Activated CD4-positive, alpha-beta T cell treated with anti-CD3 and anti-CD28 coated beads, Interleukin-2, amount 50 U/mL, for 16 hours (primary cell): ENCODE results near the gene TRAPPC10.
"Not testable (repeated sequence)": the region's sequence is repeated elsewhere in the genome, so short reads cannot be mapped to it uniquely, and the experiment has no call there.

ENCODE experiments used
- DNase-seq: peaks from one replicate; pipeline ENCODE4 v3.0.0-alpha.2; 2020

The TRAPPC10 gene

DNA sequence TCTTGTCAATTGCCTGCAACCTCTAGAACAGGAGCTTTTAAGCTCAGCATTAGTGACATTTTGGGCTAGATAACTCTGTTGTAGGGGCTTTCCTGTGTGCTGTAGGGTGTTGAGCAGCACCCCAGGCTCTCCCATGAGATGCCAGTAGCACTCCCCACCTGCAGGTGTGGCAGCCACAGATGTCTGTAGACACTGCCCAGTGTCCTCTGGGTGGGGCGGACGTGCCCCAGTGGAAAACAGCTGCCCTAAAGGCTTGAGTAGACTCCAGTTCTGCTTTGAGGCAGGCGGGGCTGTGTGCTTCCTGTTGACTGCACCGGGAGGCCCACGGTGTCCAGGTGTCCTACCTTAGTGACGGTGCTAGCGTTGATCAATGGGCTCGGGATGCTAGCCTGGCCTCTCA is 78.2 kb downstream of the TRAPPC10 start:
- DNase-seq: no peak

DNA sequence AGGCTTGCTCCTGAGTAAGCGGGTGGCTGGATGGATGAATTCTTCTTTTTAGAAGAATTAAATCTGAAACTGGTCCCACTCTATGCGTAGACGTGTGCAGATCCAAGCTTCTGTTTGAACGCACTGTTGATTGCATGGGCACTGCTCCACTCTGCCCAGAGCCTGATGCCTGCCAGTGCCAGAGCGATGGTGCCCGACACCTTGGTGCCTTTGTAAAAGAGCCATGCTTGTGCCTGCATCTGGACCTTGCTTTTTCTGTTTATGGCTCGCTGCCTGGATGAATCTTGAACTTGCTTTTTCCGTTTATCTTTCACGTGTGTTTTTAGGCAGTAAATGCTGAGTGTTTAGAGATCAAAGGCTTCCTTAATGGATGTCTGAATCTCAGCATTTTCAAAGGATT is 80.1 kb downstream of the TRAPPC10 start:
- no peak for DNase-seq

DNA sequence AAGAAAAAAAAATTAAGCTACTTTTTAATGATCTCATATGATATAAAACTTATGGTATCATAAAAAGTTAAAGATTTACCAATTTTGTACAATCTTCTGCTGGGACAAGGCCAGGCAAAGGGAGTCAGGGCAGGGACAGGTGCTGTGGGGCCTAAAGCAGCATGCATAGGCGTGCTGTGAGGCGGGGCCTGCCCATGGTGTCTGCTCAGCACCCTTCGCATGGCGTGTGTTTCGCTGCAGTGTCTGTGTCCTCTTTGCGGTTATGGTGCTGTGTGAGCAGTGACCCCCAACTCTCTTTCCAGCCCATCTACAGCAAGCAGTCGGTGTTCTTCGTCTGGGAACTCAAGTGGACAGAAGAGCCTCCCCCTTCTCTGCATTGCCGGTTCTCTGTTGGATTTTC is 81.7 kb downstream of the TRAPPC10 start:
- DNase-seq: no peak

DNA sequence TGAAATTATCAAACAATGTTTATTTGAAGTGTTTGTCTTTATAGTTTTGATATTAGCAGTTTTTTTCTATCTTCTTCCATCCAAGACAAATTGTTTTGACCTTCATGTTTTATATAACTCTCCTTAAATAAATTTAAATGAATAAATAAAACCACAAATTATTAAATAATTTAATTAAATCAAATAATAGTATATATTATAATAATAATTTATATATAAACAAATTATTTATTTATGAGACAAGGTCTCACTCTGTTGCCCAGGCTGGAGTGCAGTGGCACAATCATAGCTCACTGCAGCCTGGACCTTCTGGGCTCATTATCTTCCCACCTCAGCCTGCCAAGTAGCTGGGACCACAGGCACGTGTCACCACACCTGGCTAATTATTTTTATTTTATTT is 82.7 kb downstream of the TRAPPC10 start:
- DNase-seq: no peak

DNA sequence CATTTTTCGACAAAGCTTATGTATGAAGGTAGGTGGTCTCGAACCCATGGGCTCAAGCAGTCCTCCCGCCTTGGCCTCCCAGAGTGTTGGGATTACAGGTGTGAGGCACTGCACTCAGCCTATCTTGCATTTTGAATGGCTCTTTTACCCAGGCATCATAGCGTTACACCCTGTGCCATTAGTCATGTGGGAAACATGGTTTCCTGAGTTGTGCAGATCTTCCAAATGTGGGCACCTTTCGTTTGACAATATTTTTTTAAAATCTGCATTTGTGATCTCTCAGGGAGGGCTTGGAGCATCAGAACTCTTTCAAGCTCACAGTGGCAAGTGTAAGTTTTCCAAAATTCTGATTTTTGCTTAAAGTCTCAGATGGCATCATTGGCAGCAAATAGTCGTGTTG is 86.4 kb downstream of the TRAPPC10 start:
- DNase-seq: not testable (repeated sequence)

DNA sequence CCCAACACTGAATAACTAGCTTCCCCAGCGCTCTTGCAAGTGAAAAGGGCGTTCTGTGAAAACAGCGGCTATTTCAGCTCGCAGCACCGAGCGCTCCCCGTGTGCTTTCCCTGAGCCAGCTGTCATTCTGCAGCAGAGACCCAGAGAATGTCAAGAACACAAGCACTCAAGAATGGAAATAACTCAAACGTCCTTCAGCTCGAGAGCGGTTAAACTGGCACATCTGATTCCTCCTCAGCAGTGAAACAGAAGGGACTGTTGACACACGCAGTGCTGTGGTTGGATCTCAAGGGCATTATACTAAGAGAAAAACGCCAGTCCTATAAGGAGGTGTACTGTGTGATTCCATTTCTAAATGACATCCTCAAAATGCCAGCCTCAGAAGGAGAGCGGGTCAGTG is 86.9 kb downstream of the TRAPPC10 start:
- DNase-seq: not testable (repeated sequence)

DNA sequence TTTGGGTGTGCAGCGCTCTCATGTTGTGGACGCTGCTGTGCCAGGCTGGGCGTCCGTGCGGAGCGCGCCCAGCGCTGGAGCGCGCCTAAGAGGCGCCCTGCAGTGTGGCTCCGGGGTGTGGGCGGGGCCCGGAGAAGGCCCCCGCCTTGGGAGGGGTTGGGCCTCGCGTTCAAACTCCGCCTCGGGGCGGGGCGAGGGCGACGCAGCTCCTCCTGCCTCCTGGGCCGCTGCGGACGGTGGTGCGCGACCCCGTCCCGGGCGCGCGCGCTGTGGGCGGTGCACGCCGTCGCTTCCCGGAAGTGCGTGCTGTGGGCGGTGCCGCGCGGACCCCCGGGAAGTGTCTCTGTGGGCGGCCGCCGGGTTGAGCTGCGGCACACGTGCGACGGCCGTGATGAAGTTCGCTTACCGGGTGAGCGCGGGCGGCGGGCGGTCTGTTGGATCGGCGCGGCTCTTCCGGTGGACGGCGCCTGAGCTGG is 95.0 kb downstream of the TRAPPC10 start, which contains the start of gene PWP2:
Gene PWP2 (plus strand): TSS at position 374 of the 476 bp plus-strand sequence. CDS start 18 bp downstream, at position 392.
- DNase-seq: not testable (repeated sequence)

DNA sequence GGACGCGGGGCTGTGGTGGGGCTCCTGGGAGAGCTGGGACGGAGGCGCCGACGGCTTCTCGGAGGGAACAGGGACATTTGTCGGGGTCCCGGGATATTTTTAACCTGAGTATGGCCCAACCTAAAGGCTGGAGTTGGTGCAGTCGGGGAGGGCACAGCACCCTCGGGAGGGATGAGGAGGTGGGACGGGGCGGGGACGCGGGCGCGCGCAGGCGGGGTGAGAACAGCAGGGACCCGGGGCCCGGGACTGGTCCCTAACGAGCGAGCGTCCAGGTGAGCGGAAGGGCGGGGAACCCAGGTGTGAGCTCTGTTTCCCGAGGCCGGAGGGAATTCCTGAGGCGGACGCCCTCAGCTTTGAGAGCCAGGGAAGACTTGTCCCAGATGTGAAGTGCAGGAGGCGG is 95.5 kb downstream of the TRAPPC10 start:
- not testable (repeated sequence) for DNase-seq

DNA sequence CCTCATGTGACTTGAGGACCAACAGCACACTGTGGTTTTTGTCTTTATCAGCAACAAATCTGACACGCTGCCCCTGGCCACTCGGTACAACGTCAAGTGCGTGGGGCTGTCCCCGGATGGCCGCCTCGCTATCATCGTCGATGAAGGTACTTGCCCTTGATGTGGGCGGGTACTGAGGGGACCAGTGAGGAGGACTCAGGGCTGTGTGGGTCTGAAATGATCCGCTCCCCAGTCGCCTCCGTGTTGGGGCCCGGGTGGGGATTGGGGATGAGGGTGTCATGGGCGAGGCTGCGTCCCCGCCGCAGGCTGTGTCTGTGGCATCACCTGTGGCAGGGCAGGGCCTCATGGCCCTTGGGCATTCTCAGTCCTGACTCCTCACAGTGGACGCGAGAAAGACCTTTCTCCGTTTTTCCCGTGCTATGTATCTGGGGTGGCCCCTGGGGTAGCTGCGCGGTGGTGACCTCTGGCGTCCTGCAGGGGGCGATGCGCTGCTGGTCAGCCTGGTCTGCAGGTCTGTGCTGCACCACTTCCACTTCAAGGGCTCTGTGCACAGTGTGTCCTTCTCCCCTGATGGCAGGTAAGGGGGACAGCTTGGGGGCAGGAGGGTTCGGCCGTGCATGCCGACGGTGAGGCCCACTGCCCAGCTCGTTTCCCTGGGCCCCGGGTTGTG is 101.7 kb downstream of the TRAPPC10 start:
- DNase-seq: not testable (repeated sequence)

DNA sequence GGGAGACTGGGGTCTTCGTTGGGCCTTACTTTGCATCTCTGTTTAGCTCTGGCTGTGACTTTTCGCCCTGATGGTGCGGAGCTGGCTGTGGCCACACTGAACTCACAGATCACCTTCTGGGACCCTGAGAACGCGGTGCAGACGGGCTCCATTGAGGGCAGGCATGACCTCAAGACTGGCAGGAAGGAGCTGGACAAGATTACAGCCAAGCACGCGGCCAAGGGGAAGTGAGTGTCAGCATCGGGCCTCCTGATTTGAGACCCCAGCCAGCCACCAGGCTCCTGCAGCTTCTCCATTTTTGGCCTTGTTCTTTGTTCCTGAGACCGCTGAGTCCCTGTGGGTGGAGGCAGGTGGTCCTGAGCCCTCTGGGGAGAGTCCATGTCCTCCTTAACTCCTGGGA is 110.0 kb downstream of the TRAPPC10 start:
- not testable (repeated sequence) for DNase-seq

DNA sequence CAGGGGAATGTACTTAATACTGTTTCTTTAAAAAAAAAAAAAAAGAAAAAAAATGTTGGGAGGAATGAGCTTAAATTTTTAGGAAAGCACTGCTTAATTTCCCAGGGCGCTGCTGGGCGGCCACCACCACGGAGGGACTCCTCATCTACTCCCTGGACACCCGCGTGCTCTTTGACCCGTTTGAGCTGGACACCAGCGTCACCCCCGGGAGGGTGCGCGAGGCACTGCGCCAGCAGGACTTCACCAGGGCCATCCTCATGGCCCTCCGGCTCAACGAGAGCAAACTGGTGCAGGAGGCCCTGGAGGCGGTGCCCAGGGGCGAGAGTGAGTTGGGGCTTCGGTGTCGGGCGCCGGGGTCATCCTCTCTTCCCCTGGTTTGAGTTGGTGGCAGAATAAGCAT is 115.7 kb downstream of the TRAPPC10 start:
- not testable (repeated sequence) for DNase-seq

DNA sequence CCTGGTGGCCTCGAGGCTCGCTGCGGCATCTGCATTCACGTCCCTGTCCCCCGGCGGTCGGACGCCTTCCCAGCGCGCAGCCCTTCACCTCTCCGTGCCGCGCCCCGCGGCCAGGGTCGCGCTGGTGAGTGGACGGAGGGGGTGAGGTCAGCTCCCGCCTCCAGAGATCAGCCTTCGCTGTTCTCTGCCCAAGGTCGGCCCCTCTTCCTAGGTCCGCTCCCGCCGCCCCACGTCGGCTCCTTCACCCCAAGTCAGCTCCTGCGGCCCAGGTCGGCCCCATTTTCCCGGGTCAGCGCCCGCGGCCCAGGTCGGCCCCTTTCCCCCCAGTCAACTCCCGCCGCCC is 121.6 kb downstream of the TRAPPC10 start:
- DNase-seq: not testable (repeated sequence)

DNA sequence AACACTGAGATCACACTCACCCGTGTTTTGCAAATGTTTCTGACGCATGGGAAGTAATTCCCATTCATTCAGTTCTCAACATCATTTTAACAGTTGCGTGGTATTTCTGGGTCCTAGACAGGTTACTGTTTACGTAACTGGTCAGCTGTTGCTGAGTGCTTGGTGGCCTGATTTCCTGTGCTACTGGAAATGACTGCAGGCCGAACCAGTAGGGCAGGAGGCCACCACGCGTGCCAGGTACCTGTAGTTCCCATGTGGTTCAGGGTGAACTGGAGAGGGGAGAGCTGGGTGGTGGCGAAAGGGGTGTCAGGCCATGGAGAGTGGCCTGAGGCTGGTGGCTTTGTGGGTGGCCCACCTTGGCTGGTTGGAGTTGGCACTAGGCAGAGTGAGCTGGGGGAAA is 122.6 kb downstream of the TRAPPC10 start:
- DNase-seq: not testable (repeated sequence)

DNA sequence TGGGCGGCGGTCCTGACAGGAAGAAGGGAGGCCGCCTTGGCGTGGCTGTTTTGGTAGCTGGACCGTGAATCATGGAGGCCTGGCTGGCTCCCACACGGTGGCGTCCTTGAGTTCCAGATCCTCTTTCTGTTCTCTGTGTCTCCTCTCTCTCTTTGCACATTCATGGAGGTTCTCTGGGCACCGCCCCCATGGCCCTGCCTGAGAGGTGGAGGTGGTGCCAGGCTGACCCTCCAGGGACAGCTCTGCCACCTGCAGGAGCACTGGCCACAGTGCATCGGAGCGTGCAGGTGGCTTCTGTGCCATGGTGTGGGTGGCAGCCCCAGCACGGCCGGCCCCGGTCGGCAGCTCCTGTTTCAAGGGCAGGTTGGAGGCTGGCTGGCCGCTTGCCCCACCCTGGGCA is 125.9 kb downstream of the TRAPPC10 start:
- not testable (repeated sequence) for DNase-seq

DNA sequence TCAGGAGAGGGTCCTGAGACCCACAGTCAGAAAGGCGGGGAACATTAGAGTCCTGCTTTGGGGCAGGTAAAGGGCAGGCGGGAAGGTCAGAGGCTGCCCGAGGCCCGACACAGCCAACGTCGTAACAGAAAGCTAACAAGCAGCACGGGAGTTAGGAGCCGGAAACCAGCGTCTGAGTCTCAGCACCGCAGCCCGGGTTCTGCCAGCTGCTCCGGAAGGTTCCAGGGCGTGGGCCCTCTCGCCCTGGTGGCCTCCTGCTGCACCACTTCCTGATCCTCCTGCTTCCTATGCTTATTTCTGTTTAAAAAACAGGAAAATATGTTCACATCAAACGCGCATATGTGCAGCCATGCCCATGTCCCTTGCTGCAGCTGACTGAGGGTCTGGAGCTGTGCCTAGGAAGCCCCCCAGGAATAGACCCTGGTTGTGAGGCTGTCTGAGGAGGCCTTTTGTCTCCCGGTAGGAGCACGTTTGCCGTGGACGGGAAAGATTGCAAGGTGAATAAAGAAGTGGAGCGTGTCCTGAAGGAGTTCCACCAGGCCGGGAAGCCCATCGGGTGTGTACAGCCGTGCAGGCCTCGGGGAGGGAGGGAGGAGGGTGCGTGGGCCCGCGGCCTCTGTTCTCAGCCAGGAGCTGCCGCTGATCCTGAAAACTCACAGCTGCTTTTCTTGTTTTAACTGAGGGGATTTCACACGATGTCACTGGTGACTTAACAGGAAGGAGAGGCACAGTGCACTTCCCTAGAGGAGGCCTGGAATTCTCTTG is 127.9 kb downstream of the TRAPPC10 start:
- not testable (repeated sequence) for DNase-seq

DNA sequence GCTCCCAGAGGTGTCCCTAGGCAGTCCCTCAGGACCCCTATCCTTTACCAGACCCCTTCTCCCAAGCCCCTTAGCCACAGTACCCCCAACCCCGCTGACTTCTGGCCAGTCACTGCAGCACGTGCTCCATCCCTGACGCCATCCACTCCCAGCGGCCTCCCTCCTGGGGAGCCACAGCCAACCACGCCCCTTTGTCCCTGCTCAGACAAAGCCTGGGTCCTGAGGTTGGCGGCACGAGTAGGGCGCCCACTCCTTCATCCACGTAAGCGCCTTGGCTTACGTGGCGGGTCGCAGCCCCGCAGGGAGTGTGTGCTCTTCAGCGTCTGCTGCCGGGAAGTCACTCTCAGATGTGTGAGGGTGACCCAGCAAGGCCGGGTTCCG is 128.4 kb downstream of the TRAPPC10 start:
- not testable (repeated sequence) for DNase-seq

DNA sequence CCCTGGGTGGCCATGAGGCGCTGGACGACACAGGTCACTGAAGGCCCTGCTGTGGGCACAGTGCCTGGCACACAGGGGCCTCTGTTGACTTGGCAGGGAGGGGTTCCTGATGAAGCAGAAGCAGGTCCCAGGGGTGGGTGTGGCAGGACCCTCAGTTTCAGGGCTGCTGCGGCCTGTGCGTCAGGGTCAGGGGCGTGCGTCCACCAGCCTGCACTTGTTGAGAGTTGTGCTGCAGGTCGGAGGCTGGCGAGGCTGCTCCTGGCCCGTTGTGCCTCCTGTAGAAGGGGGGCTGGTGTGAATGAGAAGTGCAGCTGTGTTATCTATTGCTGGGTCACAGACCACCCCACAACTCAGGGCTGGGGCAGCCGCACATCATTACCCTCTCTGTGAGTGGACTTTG is 130.4 kb downstream of the TRAPPC10 start:
- not testable (repeated sequence) for DNase-seq

DNA sequence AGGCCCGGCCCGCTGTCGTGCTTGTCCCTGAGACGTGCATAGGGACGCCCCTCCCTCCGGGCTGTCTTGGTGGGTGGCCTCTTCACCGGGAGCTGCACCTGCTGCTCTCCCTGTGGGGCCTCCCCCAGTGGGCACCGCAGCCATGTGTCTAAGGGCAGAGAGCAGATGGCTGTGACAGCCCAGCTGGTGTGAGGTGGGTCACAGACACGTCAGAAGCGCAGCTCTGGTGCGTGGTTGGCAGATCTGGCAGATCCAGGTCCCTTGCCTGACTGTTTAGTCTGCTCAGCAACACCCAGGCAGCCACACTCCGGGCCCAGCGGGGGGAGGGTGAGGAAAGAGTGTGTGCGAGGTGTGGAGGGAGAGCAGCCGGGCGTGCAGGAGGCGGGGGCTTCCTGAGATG is 131.3 kb downstream of the TRAPPC10 start:
- not testable (repeated sequence) for DNase-seq

DNA sequence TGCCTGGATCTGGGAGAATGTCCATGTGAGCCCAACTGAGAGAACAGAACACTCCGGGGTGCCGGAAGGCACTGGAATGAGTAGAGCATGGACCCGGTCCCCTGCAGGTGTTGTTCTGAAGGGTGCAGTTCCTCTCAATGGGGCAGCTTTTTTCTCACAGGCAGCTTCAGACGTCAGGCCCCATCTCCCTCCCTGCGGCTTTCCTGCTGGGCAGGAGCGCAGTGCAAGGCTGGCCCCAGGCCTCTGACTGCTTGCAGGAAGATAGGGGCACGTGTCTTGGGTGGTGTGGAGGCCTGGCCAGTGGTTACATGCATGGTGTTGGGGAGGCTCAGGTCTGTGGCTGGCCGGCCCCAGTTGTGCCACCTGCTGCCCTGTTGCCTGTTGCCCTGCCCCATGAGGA is 131.9 kb downstream of the TRAPPC10 start:
- not testable (repeated sequence) for DNase-seq

DNA sequence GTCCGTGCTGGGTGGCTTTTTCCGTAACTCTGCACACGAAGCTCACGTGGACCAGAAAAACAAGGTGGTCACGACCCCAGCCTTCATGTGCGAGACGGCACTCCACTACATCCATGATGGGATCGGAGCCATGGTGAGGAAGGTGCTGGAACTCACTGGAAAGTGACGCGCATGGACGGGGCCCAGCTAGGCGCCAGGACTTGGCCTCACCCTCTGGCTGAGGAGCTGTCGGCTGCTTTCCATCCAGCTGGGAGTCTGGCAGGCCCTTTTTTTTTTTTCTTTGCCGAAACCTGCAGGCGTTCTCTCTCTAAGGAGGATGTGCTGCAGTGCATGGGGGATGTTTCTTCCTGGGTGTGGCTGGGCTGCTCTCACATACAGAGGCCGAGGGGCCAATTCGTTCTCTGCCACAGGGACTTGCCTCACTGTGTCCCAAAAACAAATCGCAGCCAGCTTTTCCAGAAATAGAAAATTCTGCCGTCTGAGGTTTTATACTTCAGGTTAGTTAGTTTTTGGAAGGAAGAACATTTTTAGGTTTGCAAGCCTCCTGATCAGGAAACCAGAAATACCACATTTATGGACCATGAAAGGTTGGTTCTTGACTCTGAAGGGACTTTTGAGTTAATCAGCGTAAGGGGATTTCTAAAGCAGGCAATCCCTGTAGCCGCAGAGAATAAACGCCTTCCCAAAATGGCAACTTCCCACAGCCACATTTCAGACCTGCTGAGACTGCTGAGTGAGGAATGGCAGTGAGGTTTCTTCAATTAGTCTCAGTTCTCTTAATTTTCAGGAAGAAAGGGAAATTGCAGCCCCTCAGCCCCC is 132.9 kb downstream of the TRAPPC10 start:
- DNase-seq: not testable (repeated sequence)

DNA sequence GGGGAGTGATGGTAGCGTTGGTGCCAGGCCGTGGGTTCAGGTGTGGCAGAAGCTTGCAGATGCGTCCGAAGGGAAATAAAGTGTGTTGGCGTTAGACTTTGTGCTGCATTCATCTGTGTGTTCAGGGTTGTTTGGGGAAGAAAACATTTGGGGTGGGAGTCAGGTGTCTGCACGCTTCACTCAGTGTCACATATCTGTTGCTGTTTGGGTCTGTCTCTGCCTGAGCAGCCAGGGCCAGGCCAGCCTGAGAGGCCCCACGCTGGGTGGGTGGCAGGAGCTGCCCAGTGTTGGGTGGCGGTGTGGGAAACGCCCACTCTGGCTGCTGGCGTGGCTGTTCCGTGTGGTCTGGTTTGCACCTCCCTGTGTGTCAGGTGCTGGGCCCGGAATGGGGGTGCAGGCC is 133.5 kb downstream of the TRAPPC10 start:
- DNase-seq: not testable (repeated sequence)

DNA sequence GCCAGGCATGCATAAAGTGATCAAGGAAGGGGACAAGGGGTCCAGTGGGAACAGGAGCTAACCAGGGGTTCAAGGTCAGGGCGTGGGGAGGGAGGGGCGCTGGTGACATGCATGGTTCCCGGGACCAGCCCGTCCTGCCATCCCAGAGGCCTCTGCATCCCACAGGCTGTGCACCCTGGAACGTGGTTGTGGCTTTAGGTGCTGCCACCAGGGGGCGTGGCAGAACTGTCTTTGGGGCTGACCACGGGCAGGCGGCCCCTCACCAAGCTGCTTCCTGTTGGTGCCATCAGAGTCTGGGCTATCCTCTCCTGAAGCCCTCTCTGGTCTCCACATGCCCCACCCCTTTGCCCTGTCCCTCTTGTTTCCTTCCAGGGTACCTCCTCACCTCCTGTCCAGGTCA is 135.0 kb downstream of the TRAPPC10 start:
- DNase-seq: not testable (repeated sequence)

DNA sequence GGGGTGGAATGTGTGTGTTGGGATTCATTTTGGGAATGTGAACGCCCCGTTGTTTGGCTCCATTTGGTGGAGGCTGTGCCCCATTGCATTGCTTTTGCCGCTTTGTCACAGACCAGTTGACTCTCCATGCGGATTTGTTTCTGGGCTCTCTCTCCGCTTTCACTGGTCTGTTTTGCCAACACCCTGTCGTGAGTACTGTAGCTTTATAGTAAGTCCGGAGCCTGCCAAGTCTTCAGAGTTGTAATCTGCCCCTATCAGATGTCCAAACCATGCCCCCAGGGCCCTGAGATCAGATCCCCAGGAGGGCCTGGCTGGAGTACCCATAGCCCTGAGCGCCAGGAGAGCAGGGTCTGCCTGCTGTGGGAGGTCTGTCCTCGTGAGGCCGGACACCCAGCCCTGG is 138.1 kb downstream of the TRAPPC10 start:
- not testable (repeated sequence) for DNase-seq
